Measurements from ENCODE around the gene GRAMD4.

Gene GRAMD4

DNA sequence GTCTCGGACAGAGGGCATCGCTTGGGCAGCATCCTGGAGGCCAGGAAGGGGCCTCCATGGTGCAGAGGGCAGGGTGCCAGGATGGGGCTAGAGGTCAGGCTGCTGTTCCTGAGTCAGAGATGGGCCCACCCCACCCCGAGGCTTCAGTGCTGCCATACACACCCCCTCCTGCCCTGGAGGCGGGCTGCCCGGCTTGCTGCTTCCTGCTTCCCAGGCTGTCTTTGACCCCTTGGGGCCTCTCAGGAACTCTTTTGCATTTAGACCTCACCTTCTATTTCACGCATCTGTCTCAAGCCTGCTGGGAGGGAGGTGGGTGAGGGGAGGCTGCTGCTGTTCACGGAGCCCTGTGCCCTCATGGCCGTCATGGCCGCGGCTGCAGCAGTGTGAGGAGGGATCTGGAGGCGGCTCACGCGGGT, 6.6 kb upstream of the GRAMD4 start:
- TF ChIP-seq GATA3 (IDR thresholded peaks at IDR 0.05; ENCODE audit: low read depth, low read length) (no peak), GATA2 (IDR thresholded peaks at IDR 0.05; ENCODE audit: low read depth, low read length) (no peak)

DNA sequence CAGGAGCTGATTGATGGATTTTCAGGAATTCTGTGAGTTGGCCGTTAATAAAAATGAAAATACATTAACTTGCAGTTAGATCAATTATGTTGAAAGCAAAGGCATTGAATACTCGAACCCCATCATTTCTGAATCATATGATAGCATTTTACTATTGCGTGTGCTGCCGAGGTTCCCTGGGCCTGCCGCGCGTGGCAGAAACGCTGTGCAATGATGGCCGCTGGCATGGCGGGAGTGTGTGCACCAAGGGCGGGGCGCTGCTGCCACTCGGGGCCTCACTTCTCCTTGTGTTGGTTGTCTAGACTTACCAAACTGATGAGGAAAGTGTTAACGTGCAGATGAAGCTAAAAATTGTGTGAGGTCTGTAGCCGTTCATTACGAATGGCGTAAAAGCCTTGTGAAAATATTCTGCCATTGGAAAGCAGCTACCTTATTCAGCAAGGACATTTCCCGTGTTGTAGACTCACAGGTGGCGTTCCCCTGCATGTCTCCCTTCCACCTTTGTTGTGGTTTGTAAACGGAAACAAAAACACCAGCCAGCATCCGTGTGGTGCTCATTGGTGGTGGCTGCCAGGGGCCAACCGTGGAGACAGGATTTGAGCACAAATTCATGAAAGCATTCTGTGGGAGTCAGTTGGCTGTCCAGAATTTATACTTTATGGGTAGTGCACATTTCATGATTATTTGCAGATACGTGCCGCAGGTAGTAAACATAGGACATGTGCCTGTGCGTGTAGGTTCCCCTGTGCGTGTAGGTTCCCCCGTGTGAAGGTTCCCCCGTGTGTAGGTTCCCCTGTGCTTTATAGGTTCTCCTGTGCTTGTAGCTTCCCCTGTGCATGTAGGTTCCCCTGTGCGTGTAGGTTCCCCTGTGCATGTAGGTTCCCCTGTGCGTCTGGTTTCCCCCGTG, 5.9 kb upstream of the GRAMD4 start:
- TF ChIP-seq GATA2 (IDR thresholded peaks at IDR 0.05; ENCODE audit: low read depth, low read length), result no peak

DNA sequence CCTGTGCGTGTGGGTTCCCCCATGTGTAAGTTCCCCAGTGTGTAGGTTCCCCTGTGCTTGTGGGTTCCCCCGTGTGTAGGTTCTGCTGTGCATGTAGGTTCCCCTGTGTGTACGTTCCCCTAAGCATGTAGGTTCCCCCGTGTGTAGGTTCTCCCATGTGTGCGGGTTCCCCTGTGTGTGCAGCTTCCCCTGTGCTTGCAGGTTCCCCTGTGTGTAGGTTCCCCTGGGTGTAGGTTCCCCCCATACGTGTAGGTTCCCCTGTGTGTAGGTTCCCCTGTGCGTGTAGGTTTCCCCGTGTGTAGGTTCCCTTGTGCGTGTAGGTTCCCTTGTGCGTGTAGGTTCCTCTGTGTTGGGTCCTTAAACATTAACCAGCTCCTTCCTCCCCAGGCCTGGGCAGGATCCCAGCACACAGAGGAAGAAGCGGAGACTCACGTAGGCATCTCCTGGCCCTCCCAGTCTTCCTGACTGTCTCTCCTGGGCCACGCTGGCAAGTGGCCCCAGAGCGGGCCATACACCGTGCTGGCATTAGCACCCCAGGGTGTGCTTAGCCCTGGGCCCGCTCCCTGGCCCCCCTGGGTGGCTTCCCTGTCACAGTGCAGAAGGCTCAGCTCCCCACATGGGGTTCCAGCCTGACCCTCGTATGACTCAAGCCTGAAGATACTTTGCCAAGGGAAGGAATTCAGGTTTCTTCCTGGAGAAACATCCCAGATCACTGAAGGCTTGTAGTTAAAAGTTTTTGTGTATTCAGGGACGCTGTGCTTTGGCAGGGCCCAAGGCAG, 2.8 kb upstream of the GRAMD4 start:
- TF ChIP-seq GATA3 (IDR thresholded peaks at IDR 0.05; ENCODE audit: low read depth, low read length) (no peak), GATA2 (IDR thresholded peaks at IDR 0.05; ENCODE audit: low read depth, low read length) (no peak)

DNA sequence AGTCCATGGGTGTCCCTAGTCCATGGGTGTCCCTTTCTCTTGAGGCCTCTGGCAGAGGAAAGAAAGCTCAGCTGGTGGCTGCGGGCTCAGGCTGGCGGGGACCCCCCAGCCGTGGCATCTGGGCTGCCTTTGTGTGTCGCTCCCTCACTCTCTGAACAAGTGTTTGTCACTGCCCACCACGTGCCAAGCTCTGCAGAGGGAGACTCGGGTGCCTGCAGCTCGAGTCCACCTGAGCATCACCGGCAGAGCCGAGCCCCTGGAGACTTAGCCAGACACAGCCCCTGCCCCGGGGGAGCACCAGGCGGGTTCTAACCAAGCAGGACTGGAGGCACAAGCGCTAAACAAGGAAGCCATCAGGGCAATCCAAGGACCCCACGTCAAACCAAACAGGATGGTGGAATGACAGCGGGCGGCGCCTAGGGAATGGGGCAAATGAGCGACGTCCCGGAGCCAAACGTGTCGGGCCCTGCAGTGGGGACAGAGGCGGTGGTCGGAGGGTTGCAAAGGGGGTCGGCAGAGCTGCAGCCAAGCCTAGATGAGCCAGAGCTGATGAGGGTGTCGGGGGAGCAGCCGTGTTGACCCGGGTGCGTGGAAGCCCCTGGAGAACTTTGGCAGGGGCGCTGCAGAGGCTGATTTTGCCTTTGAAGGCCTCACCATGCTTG, 2.1 kb upstream of the GRAMD4 start:
- TF ChIP-seq GATA3 (IDR thresholded peaks at IDR 0.05; ENCODE audit: low read depth, low read length) (no peak), GATA2 (IDR thresholded peaks at IDR 0.05; ENCODE audit: low read depth, low read length) (no peak)

DNA sequence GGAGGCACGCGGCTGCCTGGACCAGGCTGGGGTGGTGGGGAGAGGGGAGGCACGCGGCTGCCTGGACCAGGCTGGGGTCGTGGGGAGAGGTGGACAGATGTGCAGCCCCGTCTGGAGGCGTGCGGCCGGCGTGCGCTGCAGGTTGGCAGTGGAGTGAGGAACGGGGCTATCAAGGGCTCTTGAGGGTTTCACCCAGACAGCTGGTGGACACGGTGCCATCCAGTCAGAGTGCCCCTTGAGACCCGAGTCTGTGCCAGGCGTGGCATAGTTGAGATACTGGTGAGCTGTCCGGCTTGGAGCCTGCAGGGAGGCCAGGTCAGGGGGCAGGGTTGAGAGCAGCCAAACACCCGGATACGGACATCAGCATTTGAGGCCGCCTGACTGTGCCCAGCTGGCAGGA, 1.5 kb upstream of the GRAMD4 start:
- TF ChIP-seq GATA2 (IDR thresholded peaks at IDR 0.05; ENCODE audit: low read depth, low read length), result no peak
- TF ChIP-seq GATA3 (IDR thresholded peaks at IDR 0.05; ENCODE audit: low read depth, low read length), result no peak

DNA sequence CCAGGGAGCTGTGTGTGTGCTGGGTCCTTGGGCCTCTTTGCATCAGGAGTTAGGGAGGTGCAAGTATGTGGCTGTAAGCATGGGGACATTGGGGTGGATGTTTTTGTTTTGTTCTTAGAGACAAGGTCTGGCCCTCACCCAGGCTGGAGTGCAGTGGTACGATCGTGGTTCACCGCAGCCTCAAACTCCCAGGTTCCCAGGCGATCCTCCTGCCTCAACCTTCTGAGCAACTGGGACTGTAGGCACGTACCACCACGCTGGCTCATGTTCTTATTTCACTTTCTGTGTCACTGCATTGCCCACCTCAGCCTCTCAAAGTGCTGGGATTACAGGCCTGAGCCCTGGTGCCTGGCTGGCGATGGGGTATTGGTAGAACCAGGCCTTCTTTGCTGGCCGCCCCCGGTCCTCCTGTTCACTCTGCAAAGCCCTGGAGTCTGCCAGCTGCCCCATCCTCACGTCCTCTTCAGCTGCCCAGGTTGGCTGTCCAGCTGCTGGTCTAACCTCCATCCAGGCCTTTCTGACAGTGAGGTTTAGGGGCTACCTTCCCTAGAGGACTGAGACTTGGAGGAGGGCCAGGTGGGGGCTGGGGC, 851 bp upstream of the GRAMD4 start:
- TF ChIP-seq GATA2 (IDR thresholded peaks at IDR 0.05; ENCODE audit: low read depth, low read length) (no peak), GATA3 (IDR thresholded peaks at IDR 0.05; ENCODE audit: low read depth, low read length) (no peak)

DNA sequence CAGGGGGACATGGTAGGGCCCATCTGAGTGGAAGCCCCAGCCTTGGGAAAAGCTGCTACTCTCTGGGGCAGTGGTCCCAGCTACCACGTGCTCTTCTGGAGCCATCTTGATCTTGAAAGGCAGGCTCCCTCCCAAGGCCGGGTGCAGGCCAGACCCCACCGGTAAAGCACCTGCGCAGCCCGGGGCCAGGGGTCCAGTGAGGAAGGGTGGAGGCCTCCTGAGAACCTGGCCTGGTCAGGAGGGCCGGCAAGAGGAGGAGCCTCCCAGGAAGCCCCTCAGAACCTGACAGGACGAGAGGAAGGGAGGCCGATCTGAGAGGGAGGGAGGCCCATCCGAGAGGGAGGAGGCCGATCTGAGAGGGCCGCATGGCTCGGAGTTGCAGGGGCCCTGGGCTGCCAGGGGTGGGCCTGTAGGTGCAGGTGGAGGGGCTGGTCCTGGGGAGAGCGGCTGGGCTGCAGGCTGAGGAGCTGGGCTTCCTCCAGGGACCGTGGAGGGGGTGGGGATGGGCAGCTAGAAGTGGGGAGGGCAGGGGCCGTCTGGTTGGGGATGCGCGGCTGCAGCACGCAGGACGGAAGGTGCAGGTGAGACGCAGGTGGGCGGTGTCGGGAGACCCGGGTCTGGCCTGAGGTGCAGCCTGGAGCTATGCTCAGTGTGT, 529 bp downstream of the GRAMD4 start:
- no peak for TF ChIP-seq GATA3 (IDR thresholded peaks at IDR 0.05; ENCODE audit: low read depth, low read length)
- no peak for TF ChIP-seq GATA2 (IDR thresholded peaks at IDR 0.05; ENCODE audit: low read depth, low read length)

DNA sequence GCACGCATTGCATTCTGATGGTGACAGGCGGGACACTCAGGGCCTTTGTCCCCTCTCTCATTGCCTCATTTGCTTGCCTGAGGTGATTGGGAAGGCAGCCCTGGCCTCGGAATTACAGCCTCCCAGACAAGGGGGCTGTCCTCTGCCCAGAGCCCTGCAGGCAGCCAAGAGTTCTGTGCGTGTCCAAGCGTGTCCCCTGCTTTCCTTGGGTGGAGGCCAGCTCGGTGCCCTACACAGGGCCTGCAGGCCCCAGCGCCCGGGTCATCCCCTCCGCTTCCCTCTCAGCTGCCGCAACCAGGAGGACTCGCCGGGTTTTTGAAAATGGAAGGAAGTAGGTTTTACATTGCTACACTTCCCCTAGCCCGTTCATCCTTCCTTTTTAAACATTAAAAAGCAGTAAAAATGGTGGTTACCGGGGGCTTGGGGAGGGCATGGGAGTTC, 1.9 kb downstream of the GRAMD4 start:
- TF ChIP-seq GATA3 (IDR thresholded peaks at IDR 0.05; ENCODE audit: low read depth, low read length), result no peak
- TF ChIP-seq GATA2 (IDR thresholded peaks at IDR 0.05; ENCODE audit: low read depth, low read length), result no peak

DNA sequence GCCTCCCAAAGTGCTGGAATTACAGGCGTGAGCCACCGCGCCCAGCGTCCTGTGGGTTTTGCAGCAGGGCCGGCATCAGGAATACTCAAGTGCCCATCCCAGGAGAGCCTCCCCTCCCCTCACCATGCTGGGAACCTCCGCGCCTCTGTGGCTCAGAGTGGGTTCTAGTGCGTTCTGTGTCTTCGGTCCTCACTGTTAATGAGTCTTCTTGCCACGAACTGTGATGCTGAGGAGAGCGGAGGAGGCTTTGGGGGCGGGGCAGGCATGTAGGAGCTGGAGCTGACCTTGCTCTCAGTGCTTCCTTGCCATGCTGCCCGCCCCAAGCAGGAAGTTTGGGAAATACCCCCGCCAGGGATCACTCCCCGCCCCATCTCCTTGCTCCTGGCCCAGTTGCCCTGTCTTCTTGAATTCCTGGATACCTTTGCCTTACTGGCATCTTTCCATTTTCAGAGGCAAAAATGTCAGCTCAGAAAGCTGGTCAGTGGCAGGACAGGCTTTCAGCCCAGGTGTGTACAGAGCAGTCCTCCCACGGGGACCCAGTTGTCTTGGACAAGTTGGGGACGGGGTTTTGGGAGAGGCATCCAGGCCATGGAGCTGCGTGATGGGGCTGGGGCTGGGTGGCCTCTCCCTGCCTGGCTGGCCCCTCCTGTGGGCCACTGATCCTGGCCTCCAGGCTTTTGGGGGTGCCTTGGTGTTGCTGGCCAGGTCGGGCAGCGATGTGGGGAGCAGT, 5.1 kb downstream of the GRAMD4 start:
- TF ChIP-seq GATA3 (IDR thresholded peaks at IDR 0.05; ENCODE audit: low read depth, low read length) (no peak), GATA2 (IDR thresholded peaks at IDR 0.05; ENCODE audit: low read depth, low read length) (no peak)

DNA sequence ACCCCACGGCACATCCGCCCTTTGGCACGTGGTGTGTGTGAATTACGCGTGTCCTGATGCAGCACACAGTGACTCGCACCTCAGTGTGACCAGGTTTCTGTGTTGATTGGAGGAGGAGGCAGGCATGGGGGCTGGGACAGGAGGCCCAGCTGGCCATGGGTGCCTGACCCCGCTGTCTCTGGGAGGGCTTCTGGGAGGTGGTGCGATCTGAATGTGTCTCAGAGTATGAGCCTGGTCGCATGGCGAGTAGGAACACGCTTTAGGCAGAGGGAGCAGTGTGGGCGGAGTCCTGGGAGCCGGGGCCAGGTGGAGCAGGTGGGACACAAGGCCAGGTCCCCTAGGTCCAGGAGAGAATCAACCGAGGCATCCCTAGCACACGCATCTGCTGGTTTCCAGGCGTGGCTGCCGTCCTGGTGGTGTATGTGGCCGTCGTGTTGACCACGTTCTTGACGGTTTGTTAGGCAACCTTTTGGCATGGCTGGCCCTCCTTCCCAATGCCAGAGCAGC, 5.7 kb downstream of the GRAMD4 start:
- TF ChIP-seq GATA2 (IDR thresholded peaks at IDR 0.05; ENCODE audit: low read depth, low read length) (no peak), GATA3 (IDR thresholded peaks at IDR 0.05; ENCODE audit: low read depth, low read length) (no peak)

DNA sequence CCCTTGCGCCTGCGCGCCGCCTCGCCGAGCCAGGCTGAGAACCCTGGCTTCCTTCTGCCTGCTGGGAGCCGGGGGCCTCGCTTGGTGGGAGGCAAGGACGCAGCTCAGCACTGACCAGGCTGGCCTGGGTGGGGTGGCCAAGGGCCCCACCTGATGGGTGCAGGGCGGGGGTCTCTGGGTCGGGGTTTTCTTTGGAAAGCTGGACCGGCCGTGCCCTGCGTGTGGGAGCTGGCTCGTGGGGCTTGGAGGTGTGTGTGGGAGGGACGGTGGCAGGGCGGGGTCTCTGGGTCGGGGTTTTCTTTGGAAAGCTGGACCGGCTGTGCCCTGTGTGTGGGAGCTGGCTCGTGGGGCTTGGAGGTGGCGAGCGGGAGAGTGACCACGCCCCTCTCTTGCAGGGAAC, 6.2 kb downstream of the GRAMD4 start:
- TF ChIP-seq GATA3 (IDR thresholded peaks at IDR 0.05; ENCODE audit: low read depth, low read length) (no peak), GATA2 (IDR thresholded peaks at IDR 0.05; ENCODE audit: low read depth, low read length) (no peak)

DNA sequence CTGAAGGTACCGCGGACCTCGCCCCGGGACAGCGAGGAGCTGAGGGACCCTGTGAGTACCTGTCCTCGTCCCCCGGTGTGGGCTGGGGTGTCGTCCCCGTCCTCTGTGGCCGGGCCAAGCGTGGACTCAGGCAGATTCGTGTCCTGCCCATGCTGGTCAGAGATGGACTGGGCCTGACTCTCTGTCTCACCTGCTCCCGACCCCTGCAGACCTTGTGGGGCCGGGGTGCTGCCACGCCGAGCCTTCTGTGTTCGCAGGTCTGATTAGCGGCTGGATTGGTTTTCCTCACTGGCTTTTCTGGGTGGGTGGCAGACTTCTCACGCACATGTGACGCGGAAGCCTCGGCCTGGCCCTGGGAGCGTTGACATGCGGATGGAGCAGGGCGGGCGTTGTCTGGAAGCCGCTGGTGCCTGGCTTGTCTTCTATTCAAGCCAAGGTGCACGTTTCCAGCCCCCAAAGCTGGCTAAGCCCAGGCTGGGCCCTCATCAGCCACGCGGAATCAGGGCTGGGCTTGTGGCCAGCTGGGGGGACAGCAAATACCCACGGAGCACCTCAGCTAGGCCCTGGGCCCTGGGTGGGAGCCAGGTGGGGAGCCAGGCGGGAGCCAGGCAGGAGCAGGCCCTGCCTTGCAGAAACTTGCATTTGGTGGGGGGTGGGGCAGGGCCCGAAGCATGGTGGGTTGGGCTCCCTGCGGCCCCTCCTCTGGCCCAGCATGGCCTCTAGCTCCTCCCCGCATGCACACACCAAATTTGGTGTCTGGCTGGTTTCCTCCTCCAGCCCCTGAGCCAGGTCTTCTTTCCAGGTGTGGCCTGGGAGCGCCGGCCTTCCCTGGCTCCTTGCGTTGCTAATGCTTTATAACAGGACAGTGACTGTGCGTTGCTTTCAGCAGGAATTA, 7.0 kb downstream of the GRAMD4 start:
- TF ChIP-seq GATA2 (IDR thresholded peaks at IDR 0.05; ENCODE audit: low read depth, low read length) (no peak), GATA3 (IDR thresholded peaks at IDR 0.05; ENCODE audit: low read depth, low read length) (no peak)

Measured in SH-SY5Y (cell line).